ENCODE results near the gene PRR33.

- TF ChIP-seq POLR2A (IDR thresholded peaks at IDR 0.05) (no peak), CTCF (IDR thresholded peaks at IDR 0.05) (no peak)
Observed at GRCh38 chr11:1880746-1881441, 10.8 kb downstream of the PRR33 start.
